ENCODE measurements around the gene EGFLAM.

Gene EGFLAM

GRCh38 chr5:38469707-38470267, 211.4 kb downstream of the EGFLAM start:
- DNase-seq (ENCODE audit: low read depth in 2 of 2), result no peak

GRCh38 chr5:38471709-38472108, 213.3 kb downstream of the EGFLAM start:
- no peak for DNase-seq (ENCODE audit: low read depth in 2 of 2)

- no peak for DNase-seq (ENCODE audit: low read depth in 2 of 2)
Observed at GRCh38 chr5:38472541-38472940, 214.2 kb downstream of the EGFLAM start.

GRCh38 chr5:38473008-38473407, 214.6 kb downstream of the EGFLAM start:
- DNase-seq (ENCODE audit: low read depth in 2 of 2), result no peak

GRCh38 chr5:38478166-38478565, 219.8 kb downstream of the EGFLAM start:
- no peak for DNase-seq (ENCODE audit: low read depth in 2 of 2)

- no peak for DNase-seq (ENCODE audit: low read depth in 2 of 2)
Observed at GRCh38 chr5:38478878-38479277, 220.5 kb downstream of the EGFLAM start.

- no peak for DNase-seq (ENCODE audit: low read depth in 2 of 2)
Observed at GRCh38 chr5:38479315-38479904, 221.1 kb downstream of the EGFLAM start.

GRCh38 chr5:38483805-38484398, 225.5 kb downstream of the EGFLAM start:
- DNase-seq (ENCODE audit: low read depth in 2 of 2), result no peak

- DNase-seq (ENCODE audit: low read depth in 2 of 2), result no peak
Observed at GRCh38 chr5:38494175-38494574, 235.8 kb downstream of the EGFLAM start.

GRCh38 chr5:38494763-38495162, 236.4 kb downstream of the EGFLAM start:
- no peak for DNase-seq (ENCODE audit: low read depth in 2 of 2)

GRCh38 chr5:38497946-38498345, 239.6 kb downstream of the EGFLAM start:
- DNase-seq (ENCODE audit: low read depth in 2 of 2), result no peak

- DNase-seq (ENCODE audit: low read depth in 2 of 2), result no peak
Observed at GRCh38 chr5:38500573-38501260, 242.4 kb downstream of the EGFLAM start.

- DNase-seq (ENCODE audit: low read depth in 2 of 2), result no peak
Observed at GRCh38 chr5:38506302-38506701, 247.9 kb downstream of the EGFLAM start.

- no peak for DNase-seq (ENCODE audit: low read depth in 2 of 2)
Observed at GRCh38 chr5:38509185-38509584, 250.8 kb downstream of the EGFLAM start.

Measured in activated CD8-positive, alpha-beta memory T cell treated with anti-CD3 and anti-CD28 coated beads for 4 hours (primary cell).